NCI-H1417 treated with DMSO at 0.1 percent for 48 hours (cell line): Measurements from ENCODE around the gene FRMPD1.

Experiments
- DNase-seq: peaks from one replicate; lab custom pipeline; 2025; lab: John Stamatoyannopoulos, UW

FRMPD1 gene

GRCh38 chr9:37636511-37637448 is 14.0 kb upstream of the FRMPD1 start:
- no peak for DNase-seq

GRCh38 chr9:37639109-37639762 is 11.5 kb upstream of the FRMPD1 start:
- DNase-seq, result no peak

GRCh38 chr9:37639841-37640240 is 10.9 kb upstream of the FRMPD1 start:
- no peak for DNase-seq

- DNase-seq, result no peak
Observed at GRCh38 chr9:37640246-37640645, 10.5 kb upstream of the FRMPD1 start.

- no peak for DNase-seq
Observed at GRCh38 chr9:37641331-37641730, 9.4 kb upstream of the FRMPD1 start.

GRCh38 chr9:37643214-37643613 is 7.5 kb upstream of the FRMPD1 start:
- DNase-seq, result no peak

- DNase-seq, result no peak
Observed at GRCh38 chr9:37645903-37646506, 4.7 kb upstream of the FRMPD1 start.

GRCh38 chr9:37650299-37650872 is 368 bp upstream of the FRMPD1 start:
- no peak for DNase-seq

- DNase-seq, result no peak
Observed at GRCh38 chr9:37652261-37652660, 1.5 kb downstream of the FRMPD1 start.

GRCh38 chr9:37653385-37653784 is 2.6 kb downstream of the FRMPD1 start:
- no peak for DNase-seq

GRCh38 chr9:37656936-37657335 is 6.2 kb downstream of the FRMPD1 start:
- DNase-seq, result no peak

GRCh38 chr9:37660691-37661090 is 9.9 kb downstream of the FRMPD1 start:
- no peak for DNase-seq

- DNase-seq, result no peak
Observed at GRCh38 chr9:37663926-37664325, 13.2 kb downstream of the FRMPD1 start.

GRCh38 chr9:37667706-37668105 is 17.0 kb downstream of the FRMPD1 start:
- no peak for DNase-seq

GRCh38 chr9:37668116-37668601 is 17.4 kb downstream of the FRMPD1 start:
- DNase-seq, result no peak

GRCh38 chr9:37669232-37669631 is 18.5 kb downstream of the FRMPD1 start:
- DNase-seq, result no peak

GRCh38 chr9:37675661-37676060 is 24.9 kb downstream of the FRMPD1 start:
- DNase-seq, result no peak

- DNase-seq, result peak; percentile 18
Observed at GRCh38 chr9:37676411-37676830, 25.7 kb downstream of the FRMPD1 start.

- DNase-seq, result no peak
Observed at GRCh38 chr9:37677435-37677834, 26.7 kb downstream of the FRMPD1 start.

GRCh38 chr9:37678789-37679273 is 28.1 kb downstream of the FRMPD1 start:
- DNase-seq, result no peak

- DNase-seq, result no peak
Observed at GRCh38 chr9:37679649-37680402, 29.1 kb downstream of the FRMPD1 start.
